ENCODE results near the gene BTBD9.

GRCh38 chr6:38396209-38396608 is 243.5 kb downstream of the BTBD9 start:
- TF ChIP-seq CTCF (IDR thresholded peaks at IDR 0.05) = no peak
- no peak for TF ChIP-seq POLR2AphosphoS5 (IDR thresholded peaks at IDR 0.05; ENCODE audit: insufficient read depth in 1 of 2, low read depth in 1 of 2)
- no peak for TF ChIP-seq POLR2A (IDR thresholded peaks at IDR 0.05)

All from vagina (tissue), 2 donors.